ENCODE measurements around the gene COLEC12. TPM values are rescaled to one million over a fixed set of nuclear protein-coding genes. Genes with fewer than 3 reads are reported as not detected.

Gene COLEC12
- total and polyA plus RNA-seq, 8 donors, result 0.35 to 5.5 (median 1.3) TPM

DNA sequence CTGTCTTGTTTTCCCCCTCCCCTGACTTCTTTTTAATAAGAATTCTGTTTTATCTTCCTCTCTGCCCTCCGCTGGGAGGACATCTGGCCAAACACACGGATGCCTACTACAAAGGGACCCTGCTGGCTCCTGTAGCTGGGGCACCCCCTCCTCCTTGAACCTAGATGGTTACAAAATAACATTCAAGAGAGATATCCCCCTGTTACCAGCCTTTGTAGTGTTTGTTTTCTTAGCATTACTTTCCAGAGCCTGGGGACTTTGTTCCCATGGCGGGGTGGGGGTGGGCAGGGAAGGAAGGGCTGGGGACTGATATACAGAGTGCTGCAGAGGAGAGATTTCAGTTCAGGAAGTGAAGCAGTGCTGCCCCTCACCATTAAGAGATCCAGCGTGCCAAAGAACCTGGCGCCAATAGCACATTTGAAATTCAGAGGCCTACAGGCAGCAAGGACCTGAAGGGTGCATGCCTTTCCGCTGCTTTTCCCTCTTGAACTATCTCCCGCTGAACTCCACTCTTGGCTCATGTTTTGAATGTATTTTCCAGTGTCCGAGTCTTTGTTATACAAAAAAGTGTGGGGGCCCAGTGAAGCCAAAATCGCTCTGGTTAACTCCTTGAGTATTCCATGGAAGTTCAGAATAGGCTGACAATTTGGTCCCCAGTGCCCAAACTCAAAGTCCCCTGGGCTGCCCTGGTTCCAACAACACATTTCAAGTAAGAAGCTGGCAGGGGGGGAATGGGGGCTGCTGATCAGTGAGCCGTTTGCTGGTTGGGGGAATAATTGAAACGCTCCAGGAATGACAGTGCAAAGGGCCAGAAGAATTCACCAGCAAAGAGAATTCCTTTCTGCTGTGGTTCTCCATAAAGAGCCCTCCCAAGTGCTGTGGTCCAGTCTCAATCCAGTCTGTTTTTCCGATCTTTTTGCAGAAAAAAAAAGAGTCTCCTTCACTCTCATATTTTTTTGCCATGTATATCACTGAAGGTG is 137.9 kb downstream of the COLEC12 start:
- peak in 2 of 4 donors; percentile 17 to 51 for ATAC-seq
- H3K9me3 ChIP-seq, result no peaks in the 10 kb centered on the region
- DNase-seq, result no peak
- no peak overlapping the region for H3K4me3 ChIP-seq
- intact Hi-C loops (cut with DNase I), result no loop called here
- 72 to 74% methylated on average over 12 of the region's 12 CpGs for WGBS, 2 donors
- TF ChIP-seq, protein P1, sequence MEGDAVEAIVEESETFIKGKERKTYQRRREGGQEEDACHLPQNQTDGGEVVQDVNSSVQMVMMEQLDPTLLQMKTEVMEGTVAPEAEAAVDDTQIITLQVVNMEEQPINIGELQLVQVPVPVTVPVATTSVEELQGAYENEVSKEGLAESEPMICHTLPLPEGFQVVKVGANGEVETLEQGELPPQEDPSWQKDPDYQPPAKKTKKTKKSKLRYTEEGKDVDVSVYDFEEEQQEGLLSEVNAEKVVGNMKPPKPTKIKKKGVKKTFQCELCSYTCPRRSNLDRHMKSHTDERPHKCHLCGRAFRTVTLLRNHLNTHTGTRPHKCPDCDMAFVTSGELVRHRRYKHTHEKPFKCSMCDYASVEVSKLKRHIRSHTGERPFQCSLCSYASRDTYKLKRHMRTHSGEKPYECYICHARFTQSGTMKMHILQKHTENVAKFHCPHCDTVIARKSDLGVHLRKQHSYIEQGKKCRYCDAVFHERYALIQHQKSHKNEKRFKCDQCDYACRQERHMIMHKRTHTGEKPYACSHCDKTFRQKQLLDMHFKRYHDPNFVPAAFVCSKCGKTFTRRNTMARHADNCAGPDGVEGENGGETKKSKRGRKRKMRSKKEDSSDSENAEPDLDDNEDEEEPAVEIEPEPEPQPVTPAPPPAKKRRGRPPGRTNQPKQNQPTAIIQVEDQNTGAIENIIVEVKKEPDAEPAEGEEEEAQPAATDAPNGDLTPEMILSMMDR (IDR thresholded peaks at IDR 0.05), result no peak
- no peak for FAIRE-seq
- no peaks in the 10 kb centered on the region for H3K36me3 ChIP-seq
- H3K27me3 ChIP-seq, result no peaks in the 10 kb centered on the region
- no peaks in the 10 kb centered on the region for H3K4me1 ChIP-seq
- no peak overlapping the region for H3K27ac ChIP-seq

DNA sequence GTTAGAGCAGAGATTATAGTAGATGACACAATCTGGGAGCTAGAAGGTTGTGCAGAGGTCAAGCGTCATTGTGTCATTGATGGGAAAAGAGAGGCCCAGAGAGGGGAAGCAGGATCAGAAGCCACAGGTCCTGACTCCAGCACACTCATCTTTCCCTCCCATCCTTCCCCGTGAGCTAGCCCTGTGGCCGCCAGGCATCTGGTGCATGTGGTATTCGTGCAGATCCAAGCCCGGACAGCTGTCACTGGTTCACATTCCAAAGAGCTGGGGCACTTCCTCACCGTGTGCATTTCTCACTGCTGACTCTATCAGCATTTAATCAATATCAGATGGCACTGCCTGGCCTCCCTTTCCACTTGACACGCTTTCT is 138.6 kb downstream of the COLEC12 start:
- WGBS, 2 donors, result 53 to 64% methylated on average over 7 of the region's 7 CpGs
- H3K4me1 ChIP-seq, result no peaks in the 10 kb centered on the region
- FAIRE-seq (no peak), DNase-seq (no peak), ATAC-seq (peak in 3 of 4 donors; percentile 32 to 72 (median 48))
- H3K27ac ChIP-seq, result no peak overlapping the region
- H3K36me3 ChIP-seq, result no peaks in the 10 kb centered on the region
- no peak overlapping the region for H3K4me3 ChIP-seq
- H3K27me3 ChIP-seq, result no peaks in the 10 kb centered on the region
- intact Hi-C loops (cut with DNase I), result no loop called here
- TF ChIP-seq, protein P1 (IDR thresholded peaks at IDR 0.05), result no peak
- H3K9me3 ChIP-seq, result no peaks in the 10 kb centered on the region

DNA sequence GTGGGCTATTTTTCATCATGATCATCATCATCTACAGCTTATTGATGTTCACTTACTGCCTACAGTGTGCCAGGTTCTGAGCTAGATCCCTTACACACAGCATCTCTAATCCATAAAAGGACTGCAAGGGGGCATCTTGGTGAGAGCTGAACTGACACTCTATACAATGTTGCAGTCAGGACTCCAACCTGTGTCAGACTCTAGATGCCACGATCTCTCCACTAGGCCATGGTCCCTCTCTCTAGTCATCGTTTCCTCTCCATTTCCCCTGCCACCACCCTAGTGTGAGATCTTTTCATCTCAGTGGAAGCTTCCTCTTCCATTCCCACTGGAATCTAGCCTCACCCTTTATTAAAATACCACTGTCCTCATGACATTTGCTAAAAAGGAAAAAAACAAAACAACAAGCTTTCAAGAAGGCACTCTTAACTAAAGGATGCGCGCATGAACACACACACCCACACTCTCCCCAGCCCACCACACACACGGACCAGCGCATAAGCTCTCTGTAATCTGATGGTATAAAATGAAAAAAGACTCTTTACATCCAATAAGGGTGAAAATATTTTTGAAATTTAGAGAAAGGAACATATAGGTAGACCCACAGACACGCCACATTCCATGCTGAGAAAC is 139.3 kb downstream of the COLEC12 start:
- WGBS, 2 donors, result 95% methylated on average over 7 of the region's 7 CpGs
- ATAC-seq (no peak), DNase-seq (no peak), FAIRE-seq (no peak)
- Histone ChIP-seq H3K27ac (no peak overlapping the region), H3K4me1 (no peaks in the 10 kb centered on the region), H3K9me3 (no peaks in the 10 kb centered on the region), H3K36me3 (no peaks in the 10 kb centered on the region), H3K4me3 (no peak overlapping the region), H3K27me3 (no peaks in the 10 kb centered on the region)
- TF ChIP-seq, protein P1 (IDR thresholded peaks at IDR 0.05), result no peak
- intact Hi-C loops (cut with DNase I), result no loop called here

DNA sequence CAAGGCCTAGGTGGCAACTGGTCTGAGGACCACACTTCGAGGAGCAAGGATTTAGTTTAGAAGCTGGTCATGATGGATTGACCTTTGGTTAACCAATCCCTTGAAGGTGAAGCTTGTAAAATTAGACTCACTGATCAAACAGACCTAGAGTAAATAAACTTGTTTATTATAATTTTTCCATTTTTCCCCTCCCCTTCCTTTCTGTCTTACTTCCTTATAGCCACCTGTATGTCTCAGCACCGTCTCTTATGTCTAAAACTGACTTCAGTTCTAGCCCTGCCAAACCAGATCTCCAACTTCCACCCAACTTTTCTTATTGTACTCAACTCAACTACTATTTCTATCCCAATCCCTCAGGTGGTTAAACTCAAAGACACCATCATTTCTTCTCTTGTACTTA is 139.8 kb downstream of the COLEC12 start:
- no peak overlapping the region for H3K27ac ChIP-seq
- FAIRE-seq, result no peak
- DNase-seq, result no peak
- H3K9me3 ChIP-seq, result no peaks in the 10 kb centered on the region
- H3K4me1 ChIP-seq, result no peaks in the 10 kb centered on the region
- intact Hi-C loops (cut with DNase I), result no loop called here
- no peak overlapping the region for H3K4me3 ChIP-seq
- H3K36me3 ChIP-seq, result no peaks in the 10 kb centered on the region
- WGBS, 2 donors, result 86 to 90% methylated on average over 2 of the region's 2 CpGs
- no peak for ATAC-seq
- no peaks in the 10 kb centered on the region for H3K27me3 ChIP-seq
- TF ChIP-seq, protein P1 (IDR thresholded peaks at IDR 0.05), result no peak
